GM12872 (cell line): ENCODE data around the gene LRRTM4.

Experiments
- CTCF ChIP-seq: IDR thresholded peaks from 3 replicates; pipeline ENCODE4 v1.5.1; 2011; ENCODE audit warnings: low read depth, mild to moderate bottlenecking, low read length, moderate library complexity; ENCODE audit not compliant: insufficient read depth

Gene LRRTM4

GRCh38 chr2:76946631-76947145, 575.5 kb downstream of the LRRTM4 start:
- TF ChIP-seq CTCF, result no peak

- TF ChIP-seq CTCF, result no peak
Measured at GRCh38 chr2:76940559-76940958, 581.6 kb downstream of the LRRTM4 start.

GRCh38 chr2:76938153-76938552, 584.0 kb downstream of the LRRTM4 start:
- no peak for TF ChIP-seq CTCF

GRCh38 chr2:76932550-76932949, 589.6 kb downstream of the LRRTM4 start:
- TF ChIP-seq CTCF, result no peak

- TF ChIP-seq CTCF, result no peak
Measured at GRCh38 chr2:76930056-76930744, 592.0 kb downstream of the LRRTM4 start.

- TF ChIP-seq CTCF, result no peak
Measured at GRCh38 chr2:76928026-76928425, 594.1 kb downstream of the LRRTM4 start.

GRCh38 chr2:76921006-76921405, 601.2 kb downstream of the LRRTM4 start:
- TF ChIP-seq CTCF, result no peak

- TF ChIP-seq CTCF, result no peak
Measured at GRCh38 chr2:76895469-76895868, 626.7 kb downstream of the LRRTM4 start.
